Measurements from ENCODE around the gene PISD.

DNA sequence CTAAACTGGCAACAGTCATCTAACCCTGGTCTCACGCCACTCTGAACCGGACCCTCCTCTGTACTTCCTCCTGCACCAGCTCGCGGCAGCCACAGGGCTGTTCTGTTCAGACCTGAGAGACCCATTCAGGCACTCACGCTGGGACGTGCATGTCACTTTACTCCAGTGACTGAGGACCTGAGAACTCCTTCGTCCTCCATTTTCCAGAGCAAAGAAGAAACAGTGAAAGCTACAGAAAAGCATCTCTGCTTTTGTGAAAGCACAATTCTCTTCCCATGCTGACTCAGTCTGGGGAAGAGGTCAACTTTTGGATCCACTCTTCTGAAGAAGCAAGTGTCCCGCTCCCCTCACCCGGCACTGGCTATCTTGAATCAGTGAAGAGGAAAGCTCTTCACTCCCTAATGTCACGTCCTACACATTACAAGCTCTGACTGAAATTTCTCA lies 24.5 kb downstream of the PISD start:
- TF ChIP-seq ZNF510 (tag by site-specific recombination; IDR thresholded peaks at IDR 0.05; ENCODE audit: insufficient replicate concordance) (no peak), ZNF311 (tag by site-specific recombination; IDR thresholded peaks at IDR 0.05; ENCODE audit: borderline replicate concordance) (no peak), ZNF670 (tag by site-specific recombination; IDR thresholded peaks at IDR 0.05; ENCODE audit: low read depth) (no peak), ZNF274 (IDR thresholded peaks at IDR 0.05; ENCODE audit: low read length) (no peak), ZNF274 (tag by site-specific recombination; IDR thresholded peaks at IDR 0.05; ENCODE audit: borderline replicate concordance) (no peak), ZNF335 (tag by site-specific recombination; conservative IDR thresholded peaks at IDR 0.05) (no peak), OVOL3 (tag by site-specific recombination; IDR thresholded peaks at IDR 0.05) (no peak), ZSCAN30 (tag by site-specific recombination; IDR thresholded peaks at IDR 0.05) (no peak)
- TF ChIP-seq, protein P1, sequence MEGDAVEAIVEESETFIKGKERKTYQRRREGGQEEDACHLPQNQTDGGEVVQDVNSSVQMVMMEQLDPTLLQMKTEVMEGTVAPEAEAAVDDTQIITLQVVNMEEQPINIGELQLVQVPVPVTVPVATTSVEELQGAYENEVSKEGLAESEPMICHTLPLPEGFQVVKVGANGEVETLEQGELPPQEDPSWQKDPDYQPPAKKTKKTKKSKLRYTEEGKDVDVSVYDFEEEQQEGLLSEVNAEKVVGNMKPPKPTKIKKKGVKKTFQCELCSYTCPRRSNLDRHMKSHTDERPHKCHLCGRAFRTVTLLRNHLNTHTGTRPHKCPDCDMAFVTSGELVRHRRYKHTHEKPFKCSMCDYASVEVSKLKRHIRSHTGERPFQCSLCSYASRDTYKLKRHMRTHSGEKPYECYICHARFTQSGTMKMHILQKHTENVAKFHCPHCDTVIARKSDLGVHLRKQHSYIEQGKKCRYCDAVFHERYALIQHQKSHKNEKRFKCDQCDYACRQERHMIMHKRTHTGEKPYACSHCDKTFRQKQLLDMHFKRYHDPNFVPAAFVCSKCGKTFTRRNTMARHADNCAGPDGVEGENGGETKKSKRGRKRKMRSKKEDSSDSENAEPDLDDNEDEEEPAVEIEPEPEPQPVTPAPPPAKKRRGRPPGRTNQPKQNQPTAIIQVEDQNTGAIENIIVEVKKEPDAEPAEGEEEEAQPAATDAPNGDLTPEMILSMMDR (tag by site-specific recombination; IDR thresholded peaks at IDR 0.05): no peak
- TF ChIP-seq, protein P2, sequence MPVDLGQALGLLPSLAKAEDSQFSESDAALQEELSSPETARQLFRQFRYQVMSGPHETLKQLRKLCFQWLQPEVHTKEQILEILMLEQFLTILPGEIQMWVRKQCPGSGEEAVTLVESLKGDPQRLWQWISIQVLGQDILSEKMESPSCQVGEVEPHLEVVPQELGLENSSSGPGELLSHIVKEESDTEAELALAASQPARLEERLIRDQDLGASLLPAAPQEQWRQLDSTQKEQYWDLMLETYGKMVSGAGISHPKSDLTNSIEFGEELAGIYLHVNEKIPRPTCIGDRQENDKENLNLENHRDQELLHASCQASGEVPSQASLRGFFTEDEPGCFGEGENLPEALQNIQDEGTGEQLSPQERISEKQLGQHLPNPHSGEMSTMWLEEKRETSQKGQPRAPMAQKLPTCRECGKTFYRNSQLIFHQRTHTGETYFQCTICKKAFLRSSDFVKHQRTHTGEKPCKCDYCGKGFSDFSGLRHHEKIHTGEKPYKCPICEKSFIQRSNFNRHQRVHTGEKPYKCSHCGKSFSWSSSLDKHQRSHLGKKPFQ (tag by site-specific recombination; IDR thresholded peaks at IDR 0.05): no peak
- TF ChIP-seq, protein P3, sequence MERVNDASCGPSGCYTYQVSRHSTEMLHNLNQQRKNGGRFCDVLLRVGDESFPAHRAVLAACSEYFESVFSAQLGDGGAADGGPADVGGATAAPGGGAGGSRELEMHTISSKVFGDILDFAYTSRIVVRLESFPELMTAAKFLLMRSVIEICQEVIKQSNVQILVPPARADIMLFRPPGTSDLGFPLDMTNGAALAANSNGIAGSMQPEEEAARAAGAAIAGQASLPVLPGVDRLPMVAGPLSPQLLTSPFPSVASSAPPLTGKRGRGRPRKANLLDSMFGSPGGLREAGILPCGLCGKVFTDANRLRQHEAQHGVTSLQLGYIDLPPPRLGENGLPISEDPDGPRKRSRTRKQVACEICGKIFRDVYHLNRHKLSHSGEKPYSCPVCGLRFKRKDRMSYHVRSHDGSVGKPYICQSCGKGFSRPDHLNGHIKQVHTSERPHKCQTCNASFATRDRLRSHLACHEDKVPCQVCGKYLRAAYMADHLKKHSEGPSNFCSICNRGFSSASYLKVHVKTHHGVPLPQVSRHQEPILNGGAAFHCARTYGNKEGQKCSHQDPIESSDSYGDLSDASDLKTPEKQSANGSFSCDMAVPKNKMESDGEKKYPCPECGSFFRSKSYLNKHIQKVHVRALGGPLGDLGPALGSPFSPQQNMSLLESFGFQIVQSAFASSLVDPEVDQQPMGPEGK (tag by site-specific recombination; IDR thresholded peaks at IDR 0.05): no peak
